CD4-positive, CD25-positive, alpha-beta regulatory T cell (primary cell): ENCODE data around the gene RAPGEF5. TPM values are rescaled to one million over a fixed set of nuclear protein-coding genes. Genes with fewer than 3 reads are reported as not detected.

Experiments used
- ATAC-seq, 2 donors: fragments of 150-1000 bp; cut with Tn5 transposase; one replicate each; pipeline ENCODE4 v1.10.0; 2021; ENCODE audit warnings: low read depth in 2 of 2, moderate number of reproducible peaks in 2 of 2, moderate library complexity in 1 of 2
- DNase-seq, 3 donors: peaks; one replicate each; pipeline versions ENCODE4 v3.0.0 to v3.0.0-alpha.2; 2012 to 2022; ENCODE audit warnings: mixed read lengths in 1 of 3
- H3K27ac ChIP-seq: one replicate; pipeline ENCODE4 v1.7.0; 2013; ENCODE audit warnings: mild to moderate bottlenecking, low read length; ENCODE audit not compliant: insufficient read depth, poor library complexity, severe bottlenecking
- H3K27me3 ChIP-seq: one replicate; pipeline ENCODE4 v1.7.0; 2013; ENCODE audit warnings: low read length; ENCODE audit not compliant: control insufficient read depth, insufficient read depth
- H3K36me3 ChIP-seq: one replicate; pipeline ENCODE4 v1.7.0; 2013; ENCODE audit warnings: mild to moderate bottlenecking, low read length, moderate library complexity; ENCODE audit not compliant: control insufficient read depth, insufficient read depth
- H3K4me1 ChIP-seq: 2 replicates; pipeline ENCODE4 v1.7.0; 2013; ENCODE audit warnings: mild to moderate bottlenecking, low read length; ENCODE audit not compliant: insufficient read depth, control insufficient read depth, poor library complexity, severe bottlenecking
- H3K4me3 ChIP-seq: one replicate; pipeline ENCODE4 v1.7.0; 2013; ENCODE audit warnings: low read depth, mild to moderate bottlenecking, low read length, moderate library complexity
- H3K9me3 ChIP-seq, 2 experiments: 1 replicate in 1 of 2; 2 replicates in 1 of 2; pipeline ENCODE4 v1.7.0; 2013; ENCODE audit warnings: low read length in 2 of 2, mild to moderate bottlenecking in 1 of 2, moderate library complexity in 1 of 2; ENCODE audit not compliant: control insufficient read depth in 2 of 2
- H3K27ac Mint-ChIP-seq, 3 donors: one replicate each; pipeline ENCODE4 v1.8.0; 2020 to 2022; ENCODE audit warnings: mild to moderate bottlenecking in 3 of 3, mixed read lengths in 3 of 3, moderate library complexity in 2 of 3
- H3K27me3 Mint-ChIP-seq: one replicate; pipeline ENCODE4 v1.8.0; 2022; ENCODE audit warnings: mild to moderate bottlenecking, mixed read lengths
- H3K36me3 Mint-ChIP-seq: one replicate; pipeline ENCODE4 v1.8.0; 2020; ENCODE audit warnings: mixed read lengths
- H3K4me1 Mint-ChIP-seq, 4 donors: one replicate each; pipeline ENCODE4 v1.8.0; 2020 to 2022; ENCODE audit warnings: mixed read lengths in 4 of 4, mild to moderate bottlenecking in 1 of 4
- H3K4me3 Mint-ChIP-seq, 4 donors: one replicate each; pipeline ENCODE4 v1.8.0; 2020 to 2022; ENCODE audit warnings: mild to moderate bottlenecking in 4 of 4, mixed read lengths in 4 of 4, moderate library complexity in 3 of 4
- H3K9me3 Mint-ChIP-seq, 7 donors: one replicate each; pipeline ENCODE4 v1.8.0; 2020 to 2022; ENCODE audit warnings: mixed read lengths in 7 of 7, mild to moderate bottlenecking in 3 of 7, moderate library complexity in 2 of 7
- polyA plus RNA-seq, 4 donors: library from polyadenylated mRNA; unstranded; fragments of 300-500 nt; fragmentation: Illumina TruSeq; gene quantifications; one replicate each; pipeline ENCODE4 v1.2.3, GENCODE V29; 2021
- total RNA-seq: library from RNA; stranded (reverse); gene quantifications from one replicate; pipeline ENCODE4 v1.2.3, GENCODE V29; 2022

RAPGEF5 gene
- total and polyA plus RNA-seq, 5 donors from 2014 or later: not detected

- Histone ChIP-seq H3K36me3 (no peaks in the 10 kb centered on the region), H3K27me3 (no peaks in the 10 kb centered on the region), H3K27ac (no peak overlapping the region), H3K9me3 (no peaks in the 10 kb centered on the region), H3K4me1 (no peaks in the 10 kb centered on the region), H3K4me3 (no peak overlapping the region)
- Mint-ChIP-seq H3K9me3 (peaks cover 0 to 2% (median 0%) of the 10 kb centered on the region in 7 donors), H3K27ac (no peak overlapping the region), H3K27me3 (peaks cover 15% of the 10 kb centered on the region), H3K36me3 (no peaks in the 10 kb centered on the region), H3K4me1 (peaks cover 0 to 4% (median 0%) of the 10 kb centered on the region in 4 donors), H3K4me3 (no peak overlapping the region)
- ATAC-seq (no peak), DNase-seq (no peak)
These were observed 60.0 kb downstream of the RAPGEF5 start for GRCh38 chr7:22296916-22297315.

DNA sequence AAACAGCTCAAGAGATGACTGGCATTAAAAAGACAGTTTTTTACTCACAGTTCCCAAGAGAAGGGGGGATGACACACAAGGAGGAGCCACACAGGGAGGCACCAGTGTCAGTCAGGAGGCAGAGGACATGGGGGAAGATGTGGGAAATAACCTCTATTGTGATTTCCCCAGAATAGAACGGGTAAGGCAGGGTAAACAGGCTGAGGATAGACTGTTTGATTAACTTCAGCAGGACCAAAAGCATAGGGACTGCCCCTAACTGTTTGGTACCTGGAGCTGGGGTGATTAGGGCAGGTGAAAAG is 60.7 kb downstream of the RAPGEF5 start:
- no peaks in the 10 kb centered on the region for H3K36me3 Mint-ChIP-seq
- peaks cover 0 to 4% (median 0%) of the 10 kb centered on the region in 4 donors for H3K4me1 Mint-ChIP-seq
- H3K27ac Mint-ChIP-seq: no peak overlapping the region
- DNase-seq (no peak), ATAC-seq (no peak)
- peaks cover 0 to 2% (median 0%) of the 10 kb centered on the region in 7 donors for H3K9me3 Mint-ChIP-seq
- H3K9me3 ChIP-seq: no peaks in the 10 kb centered on the region
- H3K4me3 ChIP-seq: no peak overlapping the region
- H3K36me3 ChIP-seq: no peaks in the 10 kb centered on the region
- H3K4me1 ChIP-seq: no peaks in the 10 kb centered on the region
- H3K4me3 Mint-ChIP-seq: no peak overlapping the region
- H3K27me3 Mint-ChIP-seq: peaks cover 15% of the 10 kb centered on the region
- H3K27me3 ChIP-seq: no peaks in the 10 kb centered on the region
- no peak overlapping the region for H3K27ac ChIP-seq

DNA sequence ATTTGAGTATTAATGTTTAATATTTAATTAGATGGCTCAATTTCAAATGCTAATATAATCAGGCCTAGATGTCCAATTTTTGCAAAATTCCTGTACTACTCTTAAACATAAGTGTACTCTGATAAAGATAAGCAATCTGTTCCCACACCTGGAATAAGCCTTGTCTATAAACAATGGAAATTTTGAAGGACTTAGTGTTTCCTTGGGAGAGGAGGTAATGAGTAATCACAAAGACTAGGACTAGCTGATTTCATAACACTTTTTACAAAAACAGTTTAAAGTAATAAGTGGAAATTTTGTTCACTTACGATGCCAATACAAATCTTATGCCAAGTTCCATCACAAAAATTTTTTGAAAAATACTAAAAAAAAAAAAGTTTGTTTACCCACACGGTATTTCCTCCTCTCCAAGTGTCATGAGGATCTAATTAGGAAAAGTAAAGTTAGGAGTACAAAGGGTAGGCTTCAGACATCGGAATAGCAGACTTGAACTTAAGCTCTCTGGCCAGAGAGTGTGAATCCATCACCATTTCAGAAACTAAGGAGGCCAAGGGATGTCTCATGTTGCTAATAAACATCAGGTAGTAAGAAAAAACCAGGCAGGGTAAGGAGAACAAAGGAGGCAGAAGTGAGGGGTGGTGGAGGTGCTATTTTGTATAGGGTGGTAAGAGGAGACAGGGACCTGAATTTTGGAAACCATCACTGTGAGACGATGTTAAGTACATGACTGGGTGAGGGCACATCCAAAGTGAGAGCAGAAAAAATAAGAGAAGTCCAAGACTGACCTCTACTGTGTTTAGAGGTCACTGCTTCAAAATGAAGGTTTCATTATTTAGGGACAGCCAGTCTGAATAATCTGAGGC is 61.3 kb downstream of the RAPGEF5 start:
- Histone ChIP-seq H3K27me3 (no peaks in the 10 kb centered on the region), H3K4me1 (no peaks in the 10 kb centered on the region), H3K27ac (no peak overlapping the region), H3K36me3 (no peaks in the 10 kb centered on the region), H3K9me3 (no peaks in the 10 kb centered on the region), H3K4me3 (no peak overlapping the region)
- no peak overlapping the region for H3K27ac Mint-ChIP-seq
- peaks cover 0 to 2% (median 0%) of the 10 kb centered on the region in 7 donors for H3K9me3 Mint-ChIP-seq
- H3K4me3 Mint-ChIP-seq: no peak overlapping the region
- H3K4me1 Mint-ChIP-seq: peaks cover 0 to 4% (median 0%) of the 10 kb centered on the region in 4 donors
- no peak for DNase-seq
- H3K36me3 Mint-ChIP-seq: no peaks in the 10 kb centered on the region
- no peak for ATAC-seq
- peaks cover 15% of the 10 kb centered on the region for H3K27me3 Mint-ChIP-seq

DNA sequence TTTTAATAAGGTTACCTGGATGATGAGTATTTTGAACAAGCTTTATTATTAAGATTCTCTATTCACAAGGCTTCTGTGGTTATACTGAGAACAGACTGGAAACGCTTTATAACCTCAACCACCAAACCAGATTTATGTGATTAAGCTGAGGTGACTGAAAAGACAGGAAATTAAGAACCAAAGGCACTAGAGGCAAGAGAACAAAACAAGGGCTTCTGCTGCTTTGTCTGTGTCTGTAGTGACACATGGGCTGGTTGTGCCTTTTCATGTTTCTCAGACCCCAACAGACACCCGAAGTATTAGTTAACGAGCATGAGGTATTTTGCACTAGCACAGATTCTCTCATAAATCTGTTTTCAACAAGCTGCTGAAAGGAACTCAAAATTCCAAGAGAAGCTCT is 64.4 kb downstream of the RAPGEF5 start:
- Histone ChIP-seq H3K27me3 (no peaks in the 10 kb centered on the region), H3K36me3 (no peaks in the 10 kb centered on the region), H3K4me1 (no peaks in the 10 kb centered on the region), H3K4me3 (no peak overlapping the region), H3K9me3 (no peaks in the 10 kb centered on the region), H3K27ac (no peak overlapping the region)
- Mint-ChIP-seq H3K36me3 (no peaks in the 10 kb centered on the region), H3K9me3 (peaks cover 0 to 3% (median 0%) of the 10 kb centered on the region in 7 donors), H3K4me1 (peaks cover 0 to 4% (median 0%) of the 10 kb centered on the region in 4 donors), H3K4me3 (no peak overlapping the region), H3K27ac (no peak overlapping the region), H3K27me3 (peaks cover 15% of the 10 kb centered on the region)
- DNase-seq (peak in 1 of 3 donors; percentile 60), ATAC-seq (no peak)

- Mint-ChIP-seq H3K4me3 (no peak overlapping the region), H3K4me1 (peaks cover 0 to 4% (median 0%) of the 10 kb centered on the region in 4 donors), H3K9me3 (peaks cover 0 to 3% (median 0%) of the 10 kb centered on the region in 7 donors), H3K36me3 (no peaks in the 10 kb centered on the region), H3K27ac (no peak overlapping the region), H3K27me3 (peaks cover 15% of the 10 kb centered on the region)
- Histone ChIP-seq H3K4me3 (no peak overlapping the region), H3K4me1 (no peaks in the 10 kb centered on the region), H3K27me3 (no peaks in the 10 kb centered on the region), H3K27ac (no peak overlapping the region), H3K36me3 (no peaks in the 10 kb centered on the region), H3K9me3 (no peaks in the 10 kb centered on the region)
- ATAC-seq (no peak), DNase-seq (no peak)
These were observed 65.0 kb downstream of the RAPGEF5 start for GRCh38 chr7:22291977-22292376.

DNA sequence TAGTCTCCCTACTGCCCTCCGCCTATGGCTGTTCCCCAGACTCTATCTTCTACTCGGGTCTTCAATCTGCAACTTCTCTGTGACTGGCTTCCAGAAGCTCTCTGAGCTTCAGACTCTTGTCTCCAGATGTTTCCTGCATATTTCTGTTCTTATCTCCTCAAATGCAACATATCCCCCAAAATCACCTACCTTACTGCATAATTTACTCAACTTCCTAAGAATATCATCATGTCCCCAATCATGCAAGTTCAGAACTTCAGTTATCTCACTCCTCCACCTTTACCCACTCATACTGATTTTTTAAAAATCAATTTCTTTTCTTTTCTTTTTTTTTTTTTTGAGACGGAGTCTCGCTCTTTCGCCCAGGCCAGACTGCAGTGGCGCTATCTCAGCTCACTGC is 68.8 kb downstream of the RAPGEF5 start:
- Mint-ChIP-seq H3K9me3 (peaks cover 0 to 2% (median 0%) of the 10 kb centered on the region in 7 donors), H3K27me3 (peaks cover 5% of the 10 kb centered on the region)
- no peaks in the 10 kb centered on the region for H3K4me1 ChIP-seq

DNA sequence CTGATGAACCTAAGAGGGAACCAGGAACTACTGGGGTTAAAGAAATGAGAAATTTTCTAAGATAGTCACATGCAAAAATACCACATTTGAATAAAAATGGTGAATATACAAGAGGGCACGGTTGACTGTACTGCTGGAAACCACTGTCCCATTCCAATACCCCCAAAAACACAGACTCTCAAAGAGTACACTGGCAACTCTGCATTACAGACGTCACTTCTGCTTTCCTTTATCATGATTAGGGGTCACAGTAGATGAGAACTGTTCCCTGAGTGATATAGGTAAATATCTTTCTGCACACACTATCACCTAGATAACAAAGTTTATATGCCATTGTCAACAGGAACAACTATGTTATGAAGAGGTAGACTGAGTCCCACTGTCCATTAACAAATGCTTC is 69.5 kb downstream of the RAPGEF5 start:
- no peaks in the 10 kb centered on the region for H3K27me3 Mint-ChIP-seq
- Histone ChIP-seq H3K27me3 (no peaks in the 10 kb centered on the region), H3K27ac (no peak overlapping the region), H3K9me3 (no peaks in the 10 kb centered on the region), H3K4me1 (no peaks in the 10 kb centered on the region), H3K36me3 (no peaks in the 10 kb centered on the region), H3K4me3 (no peak overlapping the region)
- peaks cover 0 to 2% (median 0%) of the 10 kb centered on the region in 7 donors for H3K9me3 Mint-ChIP-seq
- no peak for DNase-seq
- no peak for ATAC-seq
- no peak overlapping the region for H3K4me3 Mint-ChIP-seq
- no peaks in the 10 kb centered on the region for H3K4me1 Mint-ChIP-seq
- no peaks in the 10 kb centered on the region for H3K36me3 Mint-ChIP-seq
- no peak overlapping the region for H3K27ac Mint-ChIP-seq

More for the DNA sequence above, 68.8 kb downstream of the RAPGEF5 start:
- Mint-ChIP-seq H3K27ac (no peak overlapping the region), H3K4me1 (no peaks in the 10 kb centered on the region), H3K36me3 (no peaks in the 10 kb centered on the region), H3K4me3 (no peak overlapping the region)
- ATAC-seq (no peak), DNase-seq (no peak)
- no peak overlapping the region for H3K4me3 ChIP-seq
- no peaks in the 10 kb centered on the region for H3K27me3 ChIP-seq
- H3K36me3 ChIP-seq: no peaks in the 10 kb centered on the region
- H3K9me3 ChIP-seq: no peaks in the 10 kb centered on the region
- no peak overlapping the region for H3K27ac ChIP-seq

DNA sequence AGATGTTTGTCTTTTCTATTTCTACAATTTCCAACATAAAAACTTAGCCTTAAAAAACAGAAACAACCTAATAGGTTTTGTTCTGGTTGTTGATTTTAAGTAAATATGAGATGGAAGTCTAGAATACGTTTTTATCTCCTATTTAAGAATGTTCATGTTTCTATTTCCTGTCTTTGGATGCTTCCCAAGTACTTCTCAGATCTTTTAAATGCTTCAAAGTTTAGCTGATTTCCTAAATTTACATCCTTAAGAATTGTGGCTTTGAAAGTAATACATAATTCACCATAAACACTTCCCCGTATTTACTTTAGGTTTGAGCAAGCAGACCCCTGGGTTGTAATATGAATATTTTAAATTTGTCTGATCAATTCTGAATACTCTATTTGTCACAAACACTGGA is 70.5 kb downstream of the RAPGEF5 start:
- no peak overlapping the region for H3K27ac Mint-ChIP-seq
- ATAC-seq: no peak
- H3K4me1 Mint-ChIP-seq: no peaks in the 10 kb centered on the region
- H3K9me3 Mint-ChIP-seq: peaks cover 0 to 2% (median 0%) of the 10 kb centered on the region in 7 donors
- no peaks in the 10 kb centered on the region for H3K36me3 ChIP-seq
- no peak overlapping the region for H3K4me3 ChIP-seq
- no peaks in the 10 kb centered on the region for H3K36me3 Mint-ChIP-seq
- no peaks in the 10 kb centered on the region for H3K4me1 ChIP-seq
- no peaks in the 10 kb centered on the region for H3K27me3 ChIP-seq
- no peak overlapping the region for H3K27ac ChIP-seq
- H3K4me3 Mint-ChIP-seq: no peak overlapping the region
- no peaks in the 10 kb centered on the region for H3K27me3 Mint-ChIP-seq
- no peak for DNase-seq
- no peaks in the 10 kb centered on the region for H3K9me3 ChIP-seq
